Activated T-cell treated with anti-CD3 and anti-CD28 coated beads for 1 hour (primary cell): ENCODE results near the gene LRRC49.
"Not testable (repeated sequence)": the region's sequence is repeated elsewhere in the genome, so short reads cannot be mapped to it uniquely, and the experiment has no call there.

ENCODE experiments used
- DNase-seq: peaks from one replicate; pipeline ENCODE4 v3.0.0-alpha.2; 2020; ENCODE audit warnings: low read depth

LRRC49 gene

GRCh38 chr15:70922119-70922518 lies 29.5 kb downstream of the LRRC49 start:
- no peak for DNase-seq

GRCh38 chr15:70923311-70924080 lies 30.9 kb downstream of the LRRC49 start:
- no peak for DNase-seq

DNA sequence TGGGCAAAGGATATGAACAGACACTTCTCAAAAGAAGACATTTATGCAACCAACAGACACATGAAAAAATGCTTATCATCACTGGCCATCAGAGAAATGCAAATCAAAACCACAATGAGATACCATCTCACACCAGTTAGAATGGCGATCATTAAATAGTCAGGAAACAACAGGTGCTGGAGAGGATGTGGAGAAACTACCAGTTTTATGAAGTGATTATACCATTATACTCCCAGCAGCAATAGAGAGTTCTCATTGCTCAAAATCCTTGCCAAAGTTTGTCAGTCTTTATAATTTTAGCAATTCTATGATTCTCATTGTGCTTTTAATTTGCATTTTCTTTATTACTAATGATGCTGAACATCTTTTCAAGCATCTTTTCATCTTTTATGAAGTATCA lies 34.3 kb downstream of the LRRC49 start:
- DNase-seq: not testable (repeated sequence)

GRCh38 chr15:70931821-70932220 lies 39.2 kb downstream of the LRRC49 start:
- no peak for DNase-seq

DNA sequence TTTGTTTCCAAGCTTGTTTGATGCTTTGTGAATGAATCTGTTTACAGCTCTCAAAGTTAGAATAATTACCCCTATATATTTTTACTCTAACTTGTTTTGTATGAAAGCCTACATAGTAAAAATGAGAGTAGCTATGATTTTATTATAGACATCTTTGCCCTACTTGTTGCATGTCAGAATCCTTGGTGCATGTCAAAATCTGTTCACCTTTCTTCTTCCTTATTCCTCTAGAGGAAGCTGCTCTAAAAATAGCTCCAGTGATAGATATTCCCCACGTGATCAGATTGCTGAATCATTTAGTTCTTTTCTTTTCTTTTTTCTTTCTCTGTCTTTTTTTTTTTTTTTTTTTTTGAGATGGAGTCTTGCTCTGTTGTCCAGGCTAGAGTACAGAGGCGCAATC lies 39.8 kb downstream of the LRRC49 start:
- DNase-seq: no peak

GRCh38 chr15:70933411-70933810 lies 40.8 kb downstream of the LRRC49 start:
- no peak for DNase-seq

DNA sequence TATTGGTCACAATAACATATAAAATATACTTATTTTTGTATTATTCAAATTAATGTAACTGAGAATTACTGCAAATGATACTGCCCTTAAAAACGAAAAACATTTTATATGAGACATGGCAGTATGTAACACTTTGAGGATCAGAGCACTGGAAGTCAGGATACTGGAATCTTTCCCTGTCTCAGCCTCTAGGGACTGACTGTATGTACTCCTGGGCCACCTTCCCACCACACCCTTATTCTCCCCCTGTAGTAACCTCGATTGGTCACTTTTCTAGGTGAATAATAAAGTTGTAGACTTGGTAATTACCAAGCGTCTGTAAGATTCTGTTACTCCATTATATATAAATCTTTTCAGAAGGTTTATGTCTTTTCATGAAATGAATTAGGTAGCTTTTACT lies 43.0 kb downstream of the LRRC49 start:
- no peak for DNase-seq

DNA sequence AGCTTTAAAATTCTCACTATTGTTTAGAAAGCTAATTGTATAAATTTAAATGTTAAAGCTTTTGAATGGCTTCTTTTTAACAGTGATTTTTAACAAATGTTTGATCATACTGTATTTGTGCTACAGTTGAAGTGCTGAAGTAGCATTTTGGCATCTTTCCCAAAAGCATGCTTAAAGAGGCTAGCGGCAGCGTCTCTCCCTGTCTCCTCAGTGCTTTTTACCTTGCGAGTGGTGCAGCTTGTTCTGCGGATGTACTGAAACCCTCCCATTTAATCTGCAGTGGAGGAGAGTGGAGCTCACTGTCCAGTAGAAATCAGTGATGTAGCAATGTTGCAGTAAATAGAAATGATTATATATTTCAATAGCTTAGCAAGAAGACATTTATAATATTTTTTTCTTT lies 43.7 kb downstream of the LRRC49 start:
- DNase-seq: no peak

GRCh38 chr15:70943285-70943684 lies 50.7 kb downstream of the LRRC49 start:
- DNase-seq: not testable (repeated sequence)

DNA sequence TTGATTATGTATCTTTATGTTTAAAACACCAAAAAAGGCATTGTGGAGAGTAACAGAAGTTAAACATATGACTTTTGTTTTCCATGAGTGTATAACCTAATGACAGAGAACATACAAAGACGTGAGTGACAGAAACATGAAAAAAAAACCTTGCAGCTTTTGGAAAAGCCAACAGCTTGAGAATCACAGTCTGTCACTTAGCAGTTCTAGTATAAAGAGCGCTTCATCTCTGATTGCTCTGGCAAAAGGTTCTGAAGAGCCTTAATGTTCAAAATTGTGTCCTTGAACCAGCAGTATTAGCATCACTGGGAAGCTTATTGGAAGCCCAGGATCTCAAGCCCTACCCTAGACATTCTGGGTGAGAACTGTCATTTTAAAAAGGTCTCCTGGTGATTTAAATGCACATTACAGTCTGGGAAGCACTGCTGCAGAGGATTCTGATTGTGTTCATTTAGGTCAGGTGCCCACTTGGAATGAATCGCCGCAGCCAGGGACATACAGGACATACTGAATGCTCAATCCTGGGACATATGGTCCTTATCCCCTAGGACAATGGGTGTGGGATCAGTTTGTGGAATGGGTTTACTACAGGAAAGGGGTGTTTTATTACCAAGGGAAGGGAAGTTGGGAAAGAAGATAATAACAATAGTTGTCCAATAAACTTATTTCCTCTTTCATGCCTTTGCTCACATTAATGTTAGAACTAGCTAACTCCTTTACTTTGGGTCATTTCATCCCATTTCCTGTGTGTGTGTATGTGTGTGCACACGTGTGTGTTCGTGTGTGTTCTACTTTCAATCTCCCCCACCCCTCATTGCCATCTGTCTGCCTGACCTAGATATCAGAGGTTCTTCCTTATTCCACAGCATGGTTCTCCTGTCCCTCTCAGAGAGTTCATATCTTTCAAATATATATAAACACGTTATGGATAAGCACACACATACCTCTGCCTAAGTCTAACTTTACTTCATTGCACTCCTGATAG lies 55.0 kb downstream of the LRRC49 start:
- DNase-seq: no peak

- no peak for DNase-seq
These were observed 58.3 kb downstream of the LRRC49 start for GRCh38 chr15:70950953-70951352.

- no peak for DNase-seq
These were observed 61.5 kb downstream of the LRRC49 start for GRCh38 chr15:70954171-70954570.

GRCh38 chr15:70954733-70955132 lies 62.1 kb downstream of the LRRC49 start:
- no peak for DNase-seq

GRCh38 chr15:70955151-70955550 lies 62.5 kb downstream of the LRRC49 start:
- DNase-seq: no peak

GRCh38 chr15:70956201-70956995 lies 63.8 kb downstream of the LRRC49 start:
- no peak for DNase-seq

GRCh38 chr15:70962084-70962483 lies 69.5 kb downstream of the LRRC49 start:
- DNase-seq: no peak

DNA sequence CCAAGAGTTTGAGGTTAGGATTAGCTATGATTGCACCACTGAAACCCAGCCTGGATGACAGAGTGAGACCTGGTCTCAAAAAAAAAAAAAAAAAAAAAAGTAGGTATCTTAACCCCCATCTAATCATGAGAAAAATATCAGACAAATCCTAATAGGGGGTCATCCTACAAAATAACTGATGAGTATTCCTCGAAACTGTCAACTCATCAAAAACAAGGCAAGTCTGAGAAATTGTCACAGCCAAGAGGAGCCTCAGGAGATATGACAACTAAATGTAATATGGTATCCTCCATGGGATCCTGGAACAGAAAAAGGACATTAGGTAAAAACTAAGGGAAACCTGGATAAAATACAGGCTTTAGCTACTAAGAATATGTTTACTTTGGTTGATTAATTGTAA lies 70.6 kb downstream of the LRRC49 start:
- DNase-seq: no peak

GRCh38 chr15:70964058-70964457 lies 71.4 kb downstream of the LRRC49 start:
- DNase-seq: no peak

- no peak for DNase-seq
These were observed 72.1 kb downstream of the LRRC49 start for GRCh38 chr15:70964686-70965085.

DNA sequence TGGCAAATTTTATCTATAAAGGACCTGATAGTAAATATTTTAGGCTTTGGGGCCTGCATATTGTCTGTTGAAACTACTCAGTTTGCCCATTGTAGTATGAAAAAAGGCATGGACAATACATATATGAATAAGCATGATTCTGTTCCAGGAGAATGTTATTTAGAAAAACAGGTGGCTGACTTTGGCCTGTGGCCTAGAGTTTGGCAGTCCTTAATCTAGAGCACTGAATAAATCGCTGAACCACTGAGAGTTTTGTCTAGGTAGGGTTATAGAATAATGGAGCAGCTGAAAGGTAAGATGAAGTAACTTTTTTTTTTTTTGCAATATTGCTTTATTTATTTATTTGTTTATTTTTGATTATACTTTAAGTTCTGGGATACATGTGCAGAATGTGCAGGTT lies 75.0 kb downstream of the LRRC49 start:
- no peak for DNase-seq

DNA sequence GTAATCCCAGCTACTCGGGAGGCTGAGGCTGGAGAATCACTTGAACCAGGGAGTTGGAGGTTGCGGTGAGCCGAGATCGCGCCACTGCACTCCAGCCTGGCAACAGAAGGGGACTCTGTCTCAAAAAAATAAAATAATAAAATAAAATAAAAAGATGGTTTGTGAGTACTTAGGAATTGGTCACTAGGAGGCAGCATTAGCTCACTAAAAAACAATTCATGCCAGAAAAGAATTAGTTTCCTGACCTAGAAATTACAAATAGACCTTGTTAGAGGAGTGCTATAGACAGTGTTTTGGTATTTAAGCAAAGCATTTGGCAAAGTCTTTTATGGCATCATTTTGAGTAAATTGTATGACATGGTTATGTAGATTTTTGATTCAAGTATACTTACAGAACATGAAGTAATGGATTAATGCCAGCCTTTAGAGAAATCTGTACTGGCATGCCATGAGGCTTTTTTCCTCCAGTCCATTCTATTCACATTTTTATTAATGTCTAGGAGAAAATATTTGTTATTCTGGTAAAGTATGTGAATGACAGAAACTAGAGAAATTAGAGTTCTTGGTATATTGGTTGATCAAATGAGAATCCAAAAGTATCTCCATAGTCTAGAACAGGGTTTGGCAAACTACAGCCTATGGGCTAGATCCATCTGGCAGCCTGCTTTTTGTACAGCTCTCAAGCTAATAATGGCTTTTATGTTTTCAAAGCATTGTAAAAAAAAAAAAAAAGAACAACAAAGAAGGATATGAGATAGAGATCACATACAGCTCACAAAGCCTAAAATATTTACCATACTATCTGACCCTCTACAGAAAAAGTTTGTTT lies 81.6 kb downstream of the LRRC49 start:
- DNase-seq: no peak
